GM18505 (cell line): ENCODE measurements around the gene SPATA31A1.
"Not testable (repeated sequence)": the region's sequence is repeated elsewhere in the genome, so short reads cannot be mapped to it uniquely, and the experiment has no call there.

Experiments
- ATAC-seq: cut with Tn5 transposase; IDR thresholded peaks from one replicate; pipeline ENCODE4 v1.9.1; 2021; ENCODE audit not compliant: unreplicated experiment

SPATA31A1 gene

GRCh38 chr9:39355369-39355768 is at the start of gene SPATA31A1:
Gene SPATA31A1, plus strand, starts transcription at chr9:39355669. Its CDS starts 62 bp downstream, at chr9:39355731.
- not testable (repeated sequence) for ATAC-seq

- ATAC-seq: not testable (repeated sequence)
Observed at GRCh38 chr9:39407261-39408204, 52.1 kb downstream of the SPATA31A1 start.

- not testable (repeated sequence) for ATAC-seq
Observed at GRCh38 chr9:39411254-39411940, 55.9 kb downstream of the SPATA31A1 start.
